ENCODE data around the gene FPGT.

DNA sequence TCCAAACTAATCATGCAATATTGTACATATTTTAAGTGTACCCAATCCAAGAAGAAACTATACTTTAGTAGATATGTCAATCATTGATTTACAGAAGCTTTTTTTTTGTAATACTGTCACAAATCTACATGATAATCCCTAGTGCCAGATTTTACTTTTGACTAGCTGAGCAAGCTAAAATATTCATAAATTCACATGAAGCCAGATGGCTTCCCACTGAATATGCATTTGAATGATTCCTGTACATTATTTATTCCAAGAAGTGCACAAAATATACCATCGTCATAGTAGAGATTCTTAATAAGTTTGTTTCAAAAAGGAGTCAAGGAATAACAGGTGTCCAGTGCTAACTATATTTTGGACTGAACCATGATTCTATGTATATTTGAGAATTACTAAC, 17.2 kb downstream of the FPGT start:
- TF ChIP-seq, protein P1, sequence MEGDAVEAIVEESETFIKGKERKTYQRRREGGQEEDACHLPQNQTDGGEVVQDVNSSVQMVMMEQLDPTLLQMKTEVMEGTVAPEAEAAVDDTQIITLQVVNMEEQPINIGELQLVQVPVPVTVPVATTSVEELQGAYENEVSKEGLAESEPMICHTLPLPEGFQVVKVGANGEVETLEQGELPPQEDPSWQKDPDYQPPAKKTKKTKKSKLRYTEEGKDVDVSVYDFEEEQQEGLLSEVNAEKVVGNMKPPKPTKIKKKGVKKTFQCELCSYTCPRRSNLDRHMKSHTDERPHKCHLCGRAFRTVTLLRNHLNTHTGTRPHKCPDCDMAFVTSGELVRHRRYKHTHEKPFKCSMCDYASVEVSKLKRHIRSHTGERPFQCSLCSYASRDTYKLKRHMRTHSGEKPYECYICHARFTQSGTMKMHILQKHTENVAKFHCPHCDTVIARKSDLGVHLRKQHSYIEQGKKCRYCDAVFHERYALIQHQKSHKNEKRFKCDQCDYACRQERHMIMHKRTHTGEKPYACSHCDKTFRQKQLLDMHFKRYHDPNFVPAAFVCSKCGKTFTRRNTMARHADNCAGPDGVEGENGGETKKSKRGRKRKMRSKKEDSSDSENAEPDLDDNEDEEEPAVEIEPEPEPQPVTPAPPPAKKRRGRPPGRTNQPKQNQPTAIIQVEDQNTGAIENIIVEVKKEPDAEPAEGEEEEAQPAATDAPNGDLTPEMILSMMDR (tag by site-specific recombination; IDR thresholded peaks at IDR 0.05): no peak
- TF ChIP-seq, protein P2, sequence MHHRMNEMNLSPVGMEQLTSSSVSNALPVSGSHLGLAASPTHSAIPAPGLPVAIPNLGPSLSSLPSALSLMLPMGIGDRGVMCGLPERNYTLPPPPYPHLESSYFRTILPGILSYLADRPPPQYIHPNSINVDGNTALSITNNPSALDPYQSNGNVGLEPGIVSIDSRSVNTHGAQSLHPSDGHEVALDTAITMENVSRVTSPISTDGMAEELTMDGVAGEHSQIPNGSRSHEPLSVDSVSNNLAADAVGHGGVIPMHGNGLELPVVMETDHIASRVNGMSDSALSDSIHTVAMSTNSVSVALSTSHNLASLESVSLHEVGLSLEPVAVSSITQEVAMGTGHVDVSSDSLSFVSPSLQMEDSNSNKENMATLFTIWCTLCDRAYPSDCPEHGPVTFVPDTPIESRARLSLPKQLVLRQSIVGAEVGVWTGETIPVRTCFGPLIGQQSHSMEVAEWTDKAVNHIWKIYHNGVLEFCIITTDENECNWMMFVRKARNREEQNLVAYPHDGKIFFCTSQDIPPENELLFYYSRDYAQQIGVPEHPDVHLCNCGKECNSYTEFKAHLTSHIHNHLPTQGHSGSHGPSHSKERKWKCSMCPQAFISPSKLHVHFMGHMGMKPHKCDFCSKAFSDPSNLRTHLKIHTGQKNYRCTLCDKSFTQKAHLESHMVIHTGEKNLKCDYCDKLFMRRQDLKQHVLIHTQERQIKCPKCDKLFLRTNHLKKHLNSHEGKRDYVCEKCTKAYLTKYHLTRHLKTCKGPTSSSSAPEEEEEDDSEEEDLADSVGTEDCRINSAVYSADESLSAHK (tag by site-specific recombination; IDR thresholded peaks at IDR 0.05): no peak
- no peak for TF ChIP-seq ZBTB8A (tag by site-specific recombination; IDR thresholded peaks at IDR 0.05)
- TF ChIP-seq, protein P3, sequence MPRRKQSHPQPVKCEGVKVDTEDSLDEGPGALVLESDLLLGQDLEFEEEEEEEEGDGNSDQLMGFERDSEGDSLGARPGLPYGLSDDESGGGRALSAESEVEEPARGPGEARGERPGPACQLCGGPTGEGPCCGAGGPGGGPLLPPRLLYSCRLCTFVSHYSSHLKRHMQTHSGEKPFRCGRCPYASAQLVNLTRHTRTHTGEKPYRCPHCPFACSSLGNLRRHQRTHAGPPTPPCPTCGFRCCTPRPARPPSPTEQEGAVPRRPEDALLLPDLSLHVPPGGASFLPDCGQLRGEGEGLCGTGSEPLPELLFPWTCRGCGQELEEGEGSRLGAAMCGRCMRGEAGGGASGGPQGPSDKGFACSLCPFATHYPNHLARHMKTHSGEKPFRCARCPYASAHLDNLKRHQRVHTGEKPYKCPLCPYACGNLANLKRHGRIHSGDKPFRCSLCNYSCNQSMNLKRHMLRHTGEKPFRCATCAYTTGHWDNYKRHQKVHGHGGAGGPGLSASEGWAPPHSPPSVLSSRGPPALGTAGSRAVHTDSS (tag by site-specific recombination; IDR thresholded peaks at IDR 0.05): no peak
- TF ChIP-seq, protein P4, sequence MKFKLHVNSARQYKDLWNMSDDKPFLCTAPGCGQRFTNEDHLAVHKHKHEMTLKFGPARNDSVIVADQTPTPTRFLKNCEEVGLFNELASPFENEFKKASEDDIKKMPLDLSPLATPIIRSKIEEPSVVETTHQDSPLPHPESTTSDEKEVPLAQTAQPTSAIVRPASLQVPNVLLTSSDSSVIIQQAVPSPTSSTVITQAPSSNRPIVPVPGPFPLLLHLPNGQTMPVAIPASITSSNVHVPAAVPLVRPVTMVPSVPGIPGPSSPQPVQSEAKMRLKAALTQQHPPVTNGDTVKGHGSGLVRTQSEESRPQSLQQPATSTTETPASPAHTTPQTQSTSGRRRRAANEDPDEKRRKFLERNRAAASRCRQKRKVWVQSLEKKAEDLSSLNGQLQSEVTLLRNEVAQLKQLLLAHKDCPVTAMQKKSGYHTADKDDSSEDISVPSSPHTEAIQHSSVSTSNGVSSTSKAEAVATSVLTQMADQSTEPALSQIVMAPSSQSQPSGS (tag by site-specific recombination; IDR thresholded peaks at IDR 0.05; ENCODE audit: low read depth): no peak
- no peak for TF ChIP-seq ZBTB17 (tag by site-specific recombination; IDR thresholded peaks at IDR 0.05)
- no peak for TF ChIP-seq REPIN1 (tag by site-specific recombination; IDR thresholded peaks at IDR 0.05; ENCODE audit: low read depth)
- TF ChIP-seq ZNF768 (tag by site-specific recombination; IDR thresholded peaks at IDR 0.05): no peak
- no peak for TF ChIP-seq ZBTB21 (tag by site-specific recombination; IDR thresholded peaks at IDR 0.05)
